A172 (cell line): Measurements from ENCODE around the gene INPP5A. TPM values are rescaled to one million over a fixed set of nuclear protein-coding genes. Genes with fewer than 3 reads are reported as not detected.
A peak's percentile ranks its signal among the peaks of the same experiment; 100 is the strongest.
"Not testable (repeated sequence)": the region's sequence is repeated elsewhere in the genome, so short reads cannot be mapped to it uniquely, and the experiment has no call there.

ENCODE experiments used
- DNase-seq: peaks from one replicate; pipeline ENCODE4 v3.0.0-alpha.2; 2015; ENCODE audit warnings: low spot score
- total RNA-seq: library from RNA; depleted of rRNA; stranded (reverse); fragments of >200 nt; shearing (Covaris generic); gene quantifications from 2 replicates; pipeline ENCODE4 v1.2.3, GENCODE V29; 2014

INPP5A gene
- total RNA-seq, 1 experiment from 2014 or later: 13.1 TPM

DNA sequence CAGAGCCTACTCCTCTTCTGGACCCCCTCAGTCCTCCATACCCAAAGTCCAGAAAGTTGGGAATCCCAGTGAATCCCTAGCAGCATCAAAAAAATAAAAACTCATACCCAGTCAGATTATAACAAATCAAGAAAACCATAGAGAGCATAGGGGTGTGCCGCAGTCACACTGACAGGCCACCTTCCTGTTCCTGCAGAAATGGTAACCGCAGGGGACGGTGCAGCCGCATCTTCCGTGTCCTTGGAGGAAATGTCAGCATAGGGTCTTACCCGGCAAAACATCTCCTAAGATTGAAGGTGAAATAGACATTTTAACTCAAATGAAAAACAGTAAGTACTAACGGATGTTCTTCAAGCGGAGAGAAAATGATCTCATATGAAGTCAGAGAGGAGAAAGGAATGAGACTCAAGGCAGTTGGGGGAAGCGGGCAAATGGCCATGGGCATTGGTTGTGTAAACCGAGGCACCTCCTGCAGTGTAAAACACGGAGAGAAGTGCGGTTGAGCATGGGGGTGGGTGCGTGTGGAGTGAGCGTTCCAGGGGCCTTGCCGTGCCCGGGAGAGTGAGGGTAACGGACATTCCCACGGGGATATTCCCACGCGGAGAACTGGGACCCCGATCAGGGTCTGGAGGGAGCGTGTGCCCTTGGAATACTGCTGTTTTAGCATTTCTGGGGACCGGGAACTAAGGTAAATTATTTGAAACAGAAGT, 137.6 kb downstream of the INPP5A start:
- DNase-seq: no peak

DNA sequence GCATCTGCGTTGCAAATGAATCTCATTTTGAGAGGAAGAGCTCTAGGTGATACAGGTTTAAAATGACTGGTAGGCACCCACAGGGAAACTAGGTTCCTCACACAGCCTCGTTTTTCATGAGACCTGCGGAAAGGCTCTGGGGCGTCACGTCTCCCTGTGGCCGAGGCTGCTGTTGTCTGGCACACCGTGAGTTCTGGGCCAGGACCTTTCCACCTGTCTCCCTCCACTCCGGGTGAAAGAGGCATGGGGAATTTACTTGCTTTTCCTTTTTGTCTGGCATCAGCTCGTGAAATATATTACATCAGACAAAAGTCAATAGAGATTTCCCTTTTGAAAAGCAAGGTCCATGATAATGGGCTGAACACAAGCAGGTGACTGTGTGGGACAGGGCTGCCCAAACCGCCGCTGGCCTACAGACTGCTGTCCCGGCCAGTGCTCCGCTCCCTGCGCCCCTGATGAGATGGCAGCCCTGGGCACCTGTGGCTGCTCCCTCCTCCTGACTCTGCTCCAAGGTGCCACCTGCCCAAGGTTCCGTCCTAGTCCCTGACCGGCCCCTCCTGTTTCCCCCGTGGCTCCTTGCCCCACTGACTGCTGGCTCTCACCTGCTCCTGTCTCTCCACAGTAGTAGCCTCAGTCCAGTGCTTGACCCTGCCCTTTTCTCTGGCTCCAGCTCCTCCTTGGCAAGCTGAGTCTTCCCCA, 138.8 kb downstream of the INPP5A start:
- DNase-seq: no peak

DNA sequence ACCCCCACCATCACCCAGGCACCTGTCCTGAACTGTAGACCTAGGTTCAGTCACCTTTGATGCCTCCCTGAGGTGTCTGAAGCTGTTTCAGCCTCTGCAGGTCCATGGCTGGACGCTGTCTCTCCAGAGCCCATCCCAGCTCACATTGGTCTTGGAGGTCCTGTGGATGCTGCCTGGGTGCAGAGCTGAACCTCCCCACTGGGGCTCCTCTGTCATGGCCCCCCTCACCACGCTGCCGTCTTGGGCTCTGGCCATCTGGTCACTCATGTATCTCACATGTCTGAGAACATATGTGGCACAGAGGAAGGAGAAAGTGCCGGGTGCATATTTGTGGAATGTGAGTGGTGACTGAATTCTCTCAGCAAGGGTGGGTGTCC, 139.5 kb downstream of the INPP5A start:
- no peak for DNase-seq

DNA sequence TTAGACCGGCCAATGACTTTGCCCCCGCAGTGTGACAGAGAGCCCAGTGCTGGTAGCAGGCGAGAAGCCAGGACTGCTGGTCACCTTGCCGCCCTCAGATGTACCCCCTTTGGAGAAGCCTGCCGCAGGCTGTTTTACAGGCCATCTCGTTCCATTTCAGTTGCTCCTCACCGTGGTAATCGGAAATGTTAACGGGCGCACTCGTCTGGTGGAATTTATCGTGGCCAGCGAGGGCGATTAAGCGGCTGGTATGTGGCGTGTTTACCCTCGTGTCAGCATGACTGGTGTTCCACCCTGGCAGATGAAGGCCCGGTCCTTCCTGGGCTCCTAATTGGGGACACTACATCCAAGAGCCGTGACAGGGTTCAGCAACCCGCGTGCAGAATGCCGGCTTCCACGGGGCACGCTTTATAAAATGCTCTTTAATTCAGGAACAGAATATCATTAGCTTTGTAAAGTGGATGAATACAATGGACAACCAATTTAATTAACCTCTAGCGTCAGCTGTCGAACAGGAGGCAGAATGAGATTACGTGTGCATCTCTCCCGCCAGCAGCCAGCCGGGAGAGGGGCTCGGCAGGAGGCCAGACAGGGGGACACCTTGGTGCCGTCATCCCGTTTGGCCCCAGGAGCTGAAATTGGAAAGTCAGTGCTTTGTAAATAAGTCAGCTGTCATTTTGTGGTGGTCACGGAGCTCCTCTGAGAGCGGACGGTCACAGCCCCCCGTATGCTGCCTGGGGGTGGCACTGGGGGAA, 140.1 kb downstream of the INPP5A start:
- no peak for DNase-seq

DNA sequence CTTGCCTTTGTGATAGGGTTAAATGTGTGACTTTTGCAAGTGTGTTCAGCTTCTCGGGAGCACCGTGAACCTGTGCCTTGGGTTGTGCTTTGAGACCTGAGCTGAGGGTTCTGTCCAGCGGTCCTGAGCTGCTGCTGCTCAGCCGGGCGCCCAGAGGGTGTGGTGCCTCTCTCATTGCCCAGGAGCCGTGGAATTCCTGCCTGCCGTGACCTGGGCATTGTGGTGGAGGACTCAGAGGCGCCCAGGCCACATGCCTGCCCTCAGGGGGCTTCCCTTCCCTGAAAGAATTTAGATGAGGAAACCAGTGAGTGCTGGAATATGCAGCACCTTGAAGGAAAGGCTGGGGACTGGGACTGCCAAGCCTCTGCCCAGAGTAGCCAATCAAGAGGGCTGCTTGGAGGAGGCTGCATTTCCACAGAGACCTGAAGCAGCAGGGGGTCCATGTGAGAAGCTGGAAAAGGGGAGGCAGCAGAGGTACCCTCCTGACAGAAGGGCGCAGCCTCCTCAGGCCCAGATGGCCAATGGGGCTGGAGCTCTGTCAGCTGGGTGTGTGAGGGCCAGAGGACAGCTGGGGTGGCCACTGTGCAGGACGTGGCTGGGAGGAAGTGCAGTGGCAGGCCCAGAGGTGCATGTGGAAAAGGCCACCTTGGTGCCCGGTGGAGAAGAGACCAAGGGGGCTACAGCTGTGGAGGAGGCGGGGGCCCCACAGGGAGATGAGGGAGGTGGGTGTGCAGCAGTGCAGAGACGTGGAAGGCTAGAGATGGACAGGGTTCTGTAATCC, 141.0 kb downstream of the INPP5A start:
- no peak for DNase-seq

DNA sequence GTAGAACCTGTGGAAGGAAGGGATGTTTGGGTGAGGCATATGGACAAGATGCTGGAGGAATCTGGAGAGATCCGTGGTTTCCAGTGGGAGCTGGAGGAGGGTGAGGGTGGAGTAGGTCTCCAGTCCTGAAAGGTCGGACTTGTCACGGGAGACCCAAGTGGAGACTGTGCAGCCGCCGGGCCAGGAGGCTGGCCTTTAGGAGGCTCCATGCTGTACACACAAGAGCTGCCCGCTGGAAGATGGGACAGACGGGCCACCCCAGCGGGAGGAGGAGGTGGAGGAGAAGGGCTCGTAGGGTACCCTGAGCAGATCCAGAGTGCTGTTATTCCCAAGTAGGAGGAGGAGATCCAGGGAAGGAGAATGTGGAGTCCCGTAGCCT, 141.6 kb downstream of the INPP5A start:
- DNase-seq: no peak

DNA sequence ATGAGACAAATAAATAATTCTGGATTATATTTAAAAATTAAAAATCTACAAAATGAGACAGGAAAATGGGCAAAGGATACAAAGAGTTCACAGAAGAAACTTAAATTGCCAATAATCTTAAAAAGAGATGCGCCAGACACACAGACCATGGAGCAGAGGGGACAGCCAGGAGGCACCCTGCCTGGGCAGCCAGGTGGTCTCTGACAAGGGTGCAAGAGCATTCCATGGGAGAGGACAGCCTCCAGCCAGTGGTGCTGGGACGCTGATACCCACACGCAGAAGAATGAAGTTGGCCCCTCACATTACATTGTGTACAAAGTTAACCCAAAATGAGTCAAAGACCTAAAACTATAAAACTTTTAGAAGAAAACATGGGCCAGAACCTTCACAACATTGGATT, 142.1 kb downstream of the INPP5A start:
- DNase-seq: no peak

DNA sequence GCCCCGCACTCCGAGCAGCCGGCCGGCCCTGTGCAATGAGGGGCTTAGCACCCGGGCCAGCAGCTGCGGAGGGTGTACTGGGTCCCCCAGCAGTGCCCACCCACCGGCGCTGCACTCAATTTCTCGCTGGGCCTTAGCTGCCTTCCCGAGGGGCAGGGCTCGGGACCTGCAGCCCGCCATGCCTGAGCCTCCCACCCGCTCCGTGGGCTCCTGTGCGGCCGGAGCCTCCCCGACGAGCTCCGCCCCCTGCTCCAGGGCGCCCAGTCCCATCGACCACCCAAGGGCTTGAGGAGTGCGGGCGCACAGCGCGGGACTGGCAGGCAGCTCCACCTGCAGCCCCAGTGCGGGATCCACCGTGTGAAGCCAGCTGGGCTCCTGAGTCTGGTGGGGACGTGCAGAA, 143.2 kb downstream of the INPP5A start:
- DNase-seq: not testable (repeated sequence)

DNA sequence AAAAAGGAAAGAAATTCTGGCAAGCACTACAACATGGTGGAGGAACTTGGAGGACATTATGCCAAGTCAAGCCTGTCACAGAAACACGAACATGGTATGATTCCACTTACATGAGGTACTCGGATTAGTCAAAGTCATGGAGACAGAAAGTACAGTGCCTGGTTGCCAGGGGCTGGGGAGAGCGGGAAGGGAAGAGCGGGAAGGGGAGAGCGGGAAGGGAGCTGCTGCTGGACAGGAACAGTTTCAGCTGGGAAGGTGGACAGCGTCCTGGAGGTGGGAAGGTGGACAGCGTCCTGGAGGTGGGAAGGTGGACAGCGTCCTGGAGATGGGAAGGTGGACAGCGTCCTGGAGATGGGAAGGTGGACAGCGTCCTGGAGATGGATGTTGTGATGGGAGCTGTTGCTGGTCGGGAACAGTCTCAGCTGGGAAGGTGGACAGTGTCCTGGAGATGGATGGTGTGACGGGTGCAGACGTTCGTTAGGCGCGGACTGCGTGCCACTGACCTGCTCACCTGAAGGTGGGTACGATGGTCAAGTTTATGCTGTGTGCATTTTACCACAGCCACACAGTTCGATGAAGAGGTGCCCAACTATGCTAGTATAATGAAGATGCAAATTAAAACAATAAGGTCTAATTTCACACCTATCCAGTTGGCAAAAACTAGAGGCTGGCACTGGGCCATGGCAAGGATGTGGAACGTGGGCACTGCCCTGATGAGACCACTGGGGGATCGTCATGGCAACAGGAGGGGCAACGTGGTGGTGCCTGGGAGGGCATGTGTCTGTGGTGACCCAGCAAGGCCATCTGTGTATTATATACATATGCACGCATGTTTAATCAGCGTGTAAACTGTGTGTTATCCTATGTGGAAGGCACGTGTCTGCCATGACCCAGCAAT, 144.5 kb downstream of the INPP5A start:
- no peak for DNase-seq

DNA sequence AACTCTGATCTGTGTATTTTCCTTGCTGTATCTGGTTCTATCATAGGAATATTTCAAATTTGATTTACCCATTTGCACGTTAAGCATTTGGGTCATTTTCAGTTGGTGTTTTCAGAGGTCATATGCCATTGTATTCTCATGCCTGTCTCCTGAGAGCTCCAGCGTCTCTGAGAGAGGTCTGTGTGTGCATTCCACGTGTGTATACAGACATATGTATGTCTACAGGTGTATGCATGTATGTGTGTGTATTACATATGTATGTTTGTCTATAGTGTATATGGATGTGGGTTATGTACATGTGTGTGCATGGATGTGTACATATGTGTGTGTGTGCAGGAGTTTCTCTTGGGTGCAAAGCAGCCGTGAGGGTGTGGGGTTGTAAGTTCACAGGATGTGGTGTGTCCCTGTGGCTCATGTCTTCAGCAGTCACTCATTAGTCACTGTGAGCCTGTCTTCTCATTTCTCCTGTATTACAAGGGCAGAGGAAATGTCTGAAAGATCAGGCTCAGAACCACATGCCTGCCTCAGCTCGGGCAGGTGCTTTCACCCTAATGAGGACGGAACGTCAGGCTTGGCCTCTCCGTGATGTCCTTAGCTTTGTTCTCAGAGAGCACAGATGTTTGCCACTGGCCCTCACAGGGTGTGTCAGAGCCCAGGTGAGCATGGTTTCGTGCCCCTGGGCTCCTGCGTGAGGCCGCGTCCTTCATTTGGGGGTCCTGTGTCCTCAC, 146.7 kb downstream of the INPP5A start:
- peak; percentile 66 for DNase-seq

DNA sequence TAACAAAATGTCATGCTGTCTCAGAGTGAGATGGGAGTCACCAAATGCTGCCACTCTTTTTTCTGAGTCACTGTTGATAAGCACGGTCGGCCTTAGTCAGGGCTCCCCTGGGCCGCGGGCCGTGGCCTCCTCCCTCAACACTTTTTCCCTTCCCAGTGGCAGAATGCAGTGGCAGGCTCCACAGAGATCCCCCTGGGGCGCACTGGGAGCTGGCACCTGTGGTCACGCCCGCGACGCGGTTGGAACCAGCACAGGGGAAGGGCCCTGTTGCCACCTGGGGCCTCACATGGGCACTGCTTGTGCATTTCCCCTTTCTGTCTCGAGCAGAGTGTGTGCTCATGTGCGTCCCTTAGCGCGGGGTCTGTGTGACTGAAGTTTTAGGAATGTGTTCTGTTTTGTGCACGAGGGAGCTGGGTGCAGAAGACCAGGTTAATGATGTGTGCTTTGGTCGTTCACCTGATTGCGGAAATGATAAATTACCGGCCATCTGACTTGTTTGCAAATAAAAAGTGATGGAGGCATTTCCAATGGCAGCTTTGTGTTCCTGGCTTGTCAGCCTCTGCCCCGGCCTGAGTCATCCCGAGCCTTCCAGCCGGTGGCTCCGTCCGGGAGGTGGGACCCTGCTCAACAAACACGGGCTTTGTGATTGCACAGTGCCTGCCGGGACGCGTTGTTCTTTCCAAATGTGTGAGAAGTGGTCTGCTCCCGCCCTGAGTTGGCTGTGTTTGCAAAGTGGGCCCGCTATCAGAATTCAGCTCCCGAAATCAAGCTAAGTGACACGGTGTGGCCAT, 147.7 kb downstream of the INPP5A start:
- peak; percentile 61 for DNase-seq

DNA sequence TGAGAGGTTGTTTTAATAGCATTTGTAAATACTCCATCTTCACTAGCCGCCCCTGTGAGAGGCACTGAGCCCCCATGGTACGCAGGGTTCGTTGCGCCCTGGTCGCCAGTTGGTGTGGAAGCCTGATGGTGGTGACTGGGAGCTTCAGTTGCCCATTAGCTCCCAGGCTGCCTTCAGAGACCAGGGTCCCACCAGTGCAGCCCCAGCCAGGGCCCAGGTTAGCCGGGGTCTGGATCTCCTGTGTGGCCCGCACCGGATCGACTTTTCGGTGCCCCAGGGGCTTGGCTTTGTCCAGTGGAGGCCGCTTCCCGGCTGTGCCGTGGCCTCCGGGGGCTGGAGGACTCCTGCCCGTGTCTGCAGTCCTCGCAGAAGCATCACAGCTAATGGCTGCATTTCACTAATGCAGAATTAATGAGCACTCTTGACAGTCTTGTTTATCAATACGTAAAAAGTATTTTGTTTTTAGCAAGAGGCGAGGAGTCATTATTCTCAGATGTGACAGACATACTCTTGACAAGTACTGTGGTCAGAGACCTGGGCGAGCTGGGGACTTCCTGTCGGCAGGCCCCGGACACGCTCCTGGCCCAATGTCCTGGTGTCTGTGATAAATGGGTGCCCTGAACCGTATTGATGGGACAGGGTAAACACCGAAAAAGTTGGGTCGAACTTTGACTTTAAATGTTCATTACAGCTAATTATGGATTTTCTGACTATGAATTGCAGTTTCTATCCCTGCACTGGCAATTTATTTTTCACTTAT, 148.5 kb downstream of the INPP5A start:
- DNase-seq: no peak

DNA sequence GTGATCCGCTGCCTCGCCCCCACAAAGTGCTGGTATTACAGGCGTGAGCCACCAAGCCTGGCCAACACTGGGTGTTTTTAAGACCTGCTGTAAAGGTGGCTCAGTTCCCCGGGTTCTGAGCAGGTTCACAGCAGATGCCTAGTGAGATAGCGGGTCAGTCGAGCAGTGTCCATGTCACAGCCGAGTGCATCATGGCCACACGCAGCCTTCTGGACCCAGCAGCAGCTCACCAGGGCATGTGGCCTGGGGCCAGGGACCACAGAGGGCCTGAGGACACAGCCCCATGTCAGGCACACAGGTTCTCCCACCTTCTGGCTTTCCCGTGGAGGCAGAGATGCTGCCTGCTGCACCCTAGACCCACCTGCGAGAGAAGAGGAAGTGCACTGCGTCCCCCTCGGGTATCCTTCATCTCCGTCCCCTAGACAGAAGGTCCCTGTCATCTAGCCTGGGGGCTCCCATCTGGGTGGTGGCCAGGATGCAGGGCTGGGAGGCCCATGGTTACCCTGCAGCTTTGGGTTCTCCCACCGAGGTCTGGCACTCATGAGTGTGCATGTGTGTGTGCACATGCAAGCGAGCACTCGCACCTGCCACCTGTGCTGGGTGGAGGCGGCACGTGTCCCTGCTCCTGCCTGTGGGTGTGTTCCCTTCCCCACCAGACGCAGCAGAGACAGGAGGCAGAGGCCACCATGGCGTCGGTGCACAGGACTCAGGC, 149.8 kb downstream of the INPP5A start:
- no peak for DNase-seq

DNA sequence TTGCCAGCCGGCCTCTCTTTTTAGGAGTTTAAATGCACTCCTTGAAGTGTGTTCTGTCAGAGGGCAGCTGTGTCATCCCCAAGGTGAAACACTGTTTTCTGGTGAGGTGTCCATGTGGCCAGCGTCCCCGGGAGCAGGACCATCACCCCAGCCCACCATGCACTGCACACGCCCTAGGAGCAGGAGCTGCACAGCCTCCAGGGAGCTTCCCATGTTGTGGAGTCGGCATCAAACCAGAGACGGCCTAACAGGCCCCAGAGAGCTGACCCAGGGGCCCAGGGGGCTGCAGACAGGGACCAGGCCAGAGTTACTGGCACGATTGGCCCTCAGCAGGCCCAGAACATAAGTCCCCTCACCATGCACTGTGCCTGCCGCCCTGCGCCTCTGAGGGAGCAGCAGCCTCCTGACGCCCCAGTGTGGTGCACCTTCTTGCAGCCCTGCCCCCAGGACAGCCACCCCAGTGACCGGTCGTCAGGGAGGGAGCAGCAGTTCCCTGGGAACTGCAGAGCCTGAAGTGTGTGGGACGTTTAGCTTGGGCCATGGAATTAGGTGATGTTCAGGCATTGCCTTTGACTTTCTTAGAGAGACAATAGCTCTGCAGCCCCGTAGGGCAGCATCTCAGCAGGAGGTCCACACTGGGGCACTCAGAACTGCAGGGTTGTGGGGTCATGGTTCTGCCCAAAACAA, 150.4 kb downstream of the INPP5A start:
- DNase-seq: no peak

DNA sequence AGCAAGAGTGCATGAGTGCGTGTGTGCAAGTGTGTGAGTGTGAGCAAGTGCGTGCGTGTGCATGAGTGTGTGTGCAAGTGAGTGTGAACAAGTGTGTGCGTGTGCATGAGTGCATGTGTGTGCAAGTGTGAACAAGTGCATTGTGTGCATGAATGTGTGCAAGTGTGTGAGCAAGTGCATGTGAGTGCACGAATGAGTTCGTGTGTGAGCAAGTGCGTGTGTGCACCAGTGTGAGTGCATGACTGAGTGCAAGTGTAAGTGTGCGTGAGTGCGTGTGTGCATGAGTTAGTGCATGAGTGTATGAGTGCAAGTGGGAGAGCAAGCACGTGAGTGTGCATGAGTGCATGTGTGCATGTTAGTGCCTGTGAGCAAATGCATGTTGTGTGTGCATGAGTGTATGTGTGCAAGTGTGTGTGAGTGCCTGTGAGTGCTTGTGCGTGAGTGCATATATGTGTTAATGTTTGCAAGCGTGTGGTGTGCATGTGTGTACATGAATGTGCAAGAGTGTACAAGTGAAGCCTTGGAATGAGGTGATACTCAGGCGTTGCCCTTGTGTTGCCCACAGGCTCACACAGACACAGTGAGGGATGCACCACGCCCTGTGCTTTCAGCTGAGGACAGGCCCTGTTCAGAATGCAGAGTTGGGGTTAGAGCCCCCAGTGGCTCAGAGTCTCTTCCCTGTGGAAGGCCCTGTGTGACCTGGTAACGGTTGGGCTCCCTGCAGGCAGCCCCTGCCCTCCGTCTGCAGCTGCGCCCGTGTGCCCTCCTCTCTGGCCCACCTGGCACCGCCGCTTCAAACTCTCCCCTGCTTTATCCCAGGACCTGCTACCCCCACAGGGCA, 151.2 kb downstream of the INPP5A start:
- DNase-seq: no peak

DNA sequence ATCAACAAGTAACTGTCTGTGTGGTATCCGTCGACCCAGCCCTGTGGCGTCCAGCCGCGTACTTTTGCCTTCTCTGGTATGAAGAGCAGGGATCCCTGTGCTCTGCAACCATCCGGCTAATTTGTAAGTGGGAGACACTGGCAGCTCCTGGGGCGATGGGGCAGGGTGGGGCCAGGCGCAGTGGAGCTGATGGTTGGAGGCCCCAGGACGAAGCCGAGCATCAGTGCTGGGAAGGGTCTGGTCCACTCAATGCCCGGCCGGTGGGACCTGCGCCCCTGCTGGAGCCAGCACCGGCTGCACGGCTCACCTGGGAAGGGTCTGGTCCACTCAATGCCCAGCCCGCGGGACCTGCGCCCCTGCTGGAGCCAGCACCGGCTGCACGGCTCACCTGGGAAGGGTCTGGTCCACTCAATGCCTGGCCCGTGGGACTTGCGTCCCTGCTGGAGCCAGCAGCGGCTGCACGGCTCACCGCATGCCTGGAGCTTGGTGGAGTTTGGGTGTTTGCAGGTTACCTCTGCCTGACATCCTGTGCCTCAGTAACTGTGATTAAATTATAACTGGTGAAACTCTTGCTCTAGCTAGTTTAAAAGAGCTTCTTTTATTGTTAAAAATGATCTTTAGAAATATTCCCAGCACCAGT, 152.3 kb downstream of the INPP5A start:
- no peak for DNase-seq
